NCI-H2227 treated with DMSO at 0.1 percent for 48 hours (cell line): ENCODE measurements around the gene PSMB5.

Source experiments
- DNase-seq: peaks from one replicate; lab custom pipeline; 2025; lab: John Stamatoyannopoulos, UW

PSMB5 gene

DNA sequence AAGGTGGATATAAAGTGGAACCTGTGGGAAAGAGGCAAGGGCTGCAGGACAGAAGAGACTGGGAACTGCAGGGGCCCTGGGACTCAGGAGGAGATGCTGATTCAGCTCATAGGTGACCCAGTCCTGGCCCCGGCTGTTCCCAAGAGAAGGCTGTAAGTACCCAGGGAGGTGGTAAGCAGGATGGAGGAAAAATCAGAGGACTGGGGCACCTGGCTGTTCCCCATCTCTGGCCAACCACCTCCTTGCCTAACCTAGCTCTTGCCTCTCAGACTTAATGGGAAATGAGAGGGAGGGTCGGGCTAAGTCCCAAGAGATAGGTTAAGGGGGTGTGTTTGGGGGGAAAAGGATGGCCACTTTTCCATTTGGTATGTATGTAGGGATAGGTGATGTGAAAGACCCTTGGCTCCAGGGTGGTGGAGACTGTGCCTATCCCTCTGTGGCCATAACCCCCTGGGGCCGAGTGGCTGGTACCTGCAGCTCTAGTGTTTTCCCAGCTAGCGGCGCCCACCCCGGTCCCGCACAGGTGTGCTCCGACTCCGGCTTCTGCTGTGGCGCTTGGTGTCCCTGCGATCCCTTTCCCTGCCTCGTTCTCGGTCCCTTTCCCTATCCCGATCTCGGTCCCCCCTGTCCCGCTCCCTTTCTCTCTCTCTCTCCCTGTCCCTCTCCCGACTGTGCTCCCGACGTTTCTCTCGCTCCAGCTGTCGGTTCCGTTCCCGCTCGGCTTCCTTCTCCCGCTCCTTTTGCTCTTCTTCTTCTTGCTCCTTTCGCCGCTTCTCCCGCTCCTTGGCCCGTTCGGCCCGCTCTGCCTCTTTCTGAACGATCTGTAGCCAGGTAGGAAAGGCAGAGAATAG, 24.2 kb upstream of the PSMB5 start:
- no peak for DNase-seq

DNA sequence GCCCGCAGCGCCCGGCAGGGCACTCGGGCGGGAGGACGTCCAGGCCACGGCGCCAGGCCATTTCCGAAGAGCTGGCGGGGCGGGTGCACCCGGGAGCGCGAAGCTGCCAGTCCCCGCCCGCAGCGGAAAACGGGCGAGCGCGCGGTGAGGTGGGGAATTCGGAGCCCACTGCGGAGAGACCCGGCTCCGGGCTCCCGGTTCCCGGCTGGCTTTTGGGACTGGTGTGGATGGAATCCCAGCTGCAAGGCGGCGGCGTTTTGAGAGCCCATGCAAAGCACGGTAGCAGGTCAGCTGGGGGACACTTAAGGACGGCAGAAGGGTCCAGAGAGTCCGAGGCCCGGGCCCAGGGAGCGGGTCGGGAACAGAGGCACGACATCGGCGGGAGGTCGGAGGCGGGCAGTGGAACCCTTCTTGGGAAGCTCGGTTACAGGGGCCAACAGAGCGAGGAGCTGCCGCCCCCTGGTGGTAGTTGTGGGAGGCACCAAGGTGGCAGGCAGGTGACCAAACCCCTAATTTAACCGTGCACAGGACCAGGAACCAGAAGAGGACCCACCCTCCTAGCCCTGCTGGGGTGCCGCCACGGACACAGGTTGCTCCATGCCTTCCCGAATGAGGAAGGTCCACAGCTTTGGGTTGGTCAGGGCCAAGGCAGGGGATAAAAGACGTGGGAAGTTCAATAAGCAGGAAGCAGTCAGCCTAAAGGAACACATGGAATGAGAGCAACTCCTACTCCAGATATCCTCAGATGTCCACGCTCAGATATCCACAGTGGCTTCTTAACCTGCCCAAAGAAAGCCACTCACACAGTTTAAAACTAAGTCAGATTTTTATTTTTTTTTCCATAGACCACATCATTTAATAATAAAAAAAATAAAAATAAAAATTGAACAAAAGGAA, 23.3 kb upstream of the PSMB5 start:
- DNase-seq: no peak

DNA sequence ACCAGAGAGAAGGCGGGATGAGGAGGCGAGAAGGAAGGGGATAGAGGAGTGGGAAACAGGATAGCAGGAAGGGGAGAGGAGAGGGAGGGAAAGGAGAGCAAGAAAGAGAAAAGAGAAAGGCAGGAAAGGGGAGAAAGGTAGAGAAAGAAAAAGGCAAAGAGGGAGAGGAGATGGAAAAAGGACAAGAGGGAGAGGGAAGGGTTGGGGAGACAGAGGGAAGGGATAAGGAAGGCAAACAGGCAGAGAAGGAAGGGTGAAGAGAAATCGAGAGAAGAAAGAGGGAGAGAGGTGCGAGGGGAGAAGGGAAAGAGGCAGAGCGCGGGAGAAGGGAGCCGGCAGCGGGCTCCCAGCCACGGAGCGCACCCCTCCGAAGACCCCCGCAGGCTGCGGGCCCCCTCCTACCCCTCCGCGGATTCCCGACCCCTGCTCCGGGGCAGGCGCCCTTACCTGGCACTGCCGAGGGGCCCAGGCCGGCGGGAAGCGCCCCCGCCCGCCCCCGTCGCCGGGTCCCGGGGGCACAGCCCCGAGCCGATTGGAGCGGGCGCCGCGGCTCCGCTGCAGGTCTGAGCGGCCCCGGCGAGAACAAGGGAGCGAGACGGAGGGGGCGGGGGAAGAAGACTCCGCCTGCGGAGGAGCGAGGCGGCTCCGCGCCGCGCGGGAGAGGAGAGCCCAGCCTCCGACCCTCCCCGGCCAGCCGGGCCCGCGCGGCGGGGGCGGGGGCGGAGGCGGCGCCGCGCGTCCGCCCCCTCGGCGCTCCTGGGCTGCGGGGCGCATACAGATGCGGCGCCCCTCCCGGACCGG, 22.5 kb upstream of the PSMB5 start, which contains the start of gene CDH24:
TSS of gene CDH24 (minus strand) at position 565 of the 801 bp plus-strand sequence. CDS start 1,787 bp downstream, outside the sequence.
- no peak for DNase-seq

DNA sequence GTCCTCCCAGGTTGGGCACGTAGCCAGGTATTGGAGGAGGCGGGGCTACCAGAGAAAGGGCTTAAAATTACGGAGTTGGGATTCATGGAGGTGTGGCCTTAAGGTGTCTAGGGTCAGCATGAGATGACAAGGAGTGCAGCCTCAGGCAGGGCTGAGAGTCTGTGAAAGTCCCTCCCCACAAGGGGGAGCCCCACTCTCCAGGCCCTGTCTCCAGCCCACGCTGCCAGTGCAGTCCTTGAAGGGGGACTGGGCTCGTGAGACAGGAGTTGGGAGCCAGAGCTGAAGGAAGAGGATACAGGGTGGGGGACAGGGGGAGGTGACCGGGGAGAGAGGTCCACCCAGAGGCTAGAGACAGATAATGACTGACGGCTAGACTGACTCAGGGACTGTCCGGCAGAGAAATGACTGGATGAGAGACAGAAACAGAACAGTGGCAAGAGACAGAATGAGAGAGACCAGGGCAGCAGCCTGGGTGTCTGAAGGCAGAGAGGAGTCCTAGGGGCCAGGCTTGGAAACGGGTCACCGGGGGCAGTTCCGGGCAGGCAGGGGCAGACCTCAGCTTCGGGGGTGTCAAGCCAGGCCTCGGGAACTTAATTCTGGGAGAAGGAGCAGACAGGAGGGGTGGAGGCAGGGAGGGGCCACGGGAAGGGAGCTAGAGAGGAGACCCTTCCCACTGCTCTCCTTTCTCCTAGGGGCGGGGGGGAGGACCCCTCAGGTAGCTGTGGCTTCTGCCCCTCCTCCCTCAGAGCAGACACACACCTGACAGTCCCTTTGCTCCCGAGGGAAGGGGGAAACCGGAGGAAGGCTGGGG, 21.6 kb upstream of the PSMB5 start:
- DNase-seq: no peak

DNA sequence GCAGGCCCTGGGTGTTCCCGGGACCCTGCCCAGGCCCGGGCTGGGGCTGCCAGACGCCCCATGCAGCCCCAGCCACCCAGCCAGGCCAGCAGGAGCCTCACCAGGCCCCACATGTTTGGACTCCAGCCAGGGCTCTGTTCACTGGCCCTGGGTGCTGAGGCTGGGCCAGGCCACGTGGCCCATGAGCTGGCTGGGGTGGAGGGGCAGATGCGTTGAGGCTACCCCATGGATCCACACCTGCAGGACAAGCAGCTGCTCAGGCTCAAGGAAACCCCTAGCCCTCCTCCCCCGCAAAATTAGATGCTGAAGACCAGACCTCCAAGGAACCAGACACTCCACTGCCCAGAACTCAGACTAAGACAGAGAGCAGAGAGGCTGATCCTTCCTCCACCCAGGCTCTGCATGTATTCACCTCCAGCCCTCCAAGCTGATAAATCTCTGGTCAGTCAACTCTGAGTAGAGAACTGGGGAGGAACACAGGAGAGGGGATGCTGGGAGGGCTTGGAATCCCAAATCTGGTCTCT, 21.0 kb upstream of the PSMB5 start:
- no peak for DNase-seq

DNA sequence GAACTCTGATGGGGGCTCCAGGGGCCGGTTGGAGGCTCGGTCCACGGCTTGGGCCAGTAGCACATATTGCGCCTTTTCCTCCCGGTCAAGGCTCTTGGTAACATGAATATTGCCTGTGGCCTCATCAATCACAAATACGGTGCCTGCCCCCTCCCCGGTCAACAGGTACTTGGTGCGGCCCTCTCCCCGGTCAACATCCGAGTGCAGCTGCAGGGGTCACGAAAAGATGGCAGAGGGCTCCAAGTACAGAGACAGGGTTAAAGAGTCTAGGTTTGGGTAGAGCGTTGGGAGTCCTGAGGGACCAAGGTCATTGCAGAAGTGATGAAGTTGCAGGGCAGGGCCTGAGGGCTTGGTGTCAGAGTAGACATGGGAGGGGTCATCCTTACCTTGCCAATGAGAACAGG, 20.4 kb upstream of the PSMB5 start:
- DNase-seq: no peak

DNA sequence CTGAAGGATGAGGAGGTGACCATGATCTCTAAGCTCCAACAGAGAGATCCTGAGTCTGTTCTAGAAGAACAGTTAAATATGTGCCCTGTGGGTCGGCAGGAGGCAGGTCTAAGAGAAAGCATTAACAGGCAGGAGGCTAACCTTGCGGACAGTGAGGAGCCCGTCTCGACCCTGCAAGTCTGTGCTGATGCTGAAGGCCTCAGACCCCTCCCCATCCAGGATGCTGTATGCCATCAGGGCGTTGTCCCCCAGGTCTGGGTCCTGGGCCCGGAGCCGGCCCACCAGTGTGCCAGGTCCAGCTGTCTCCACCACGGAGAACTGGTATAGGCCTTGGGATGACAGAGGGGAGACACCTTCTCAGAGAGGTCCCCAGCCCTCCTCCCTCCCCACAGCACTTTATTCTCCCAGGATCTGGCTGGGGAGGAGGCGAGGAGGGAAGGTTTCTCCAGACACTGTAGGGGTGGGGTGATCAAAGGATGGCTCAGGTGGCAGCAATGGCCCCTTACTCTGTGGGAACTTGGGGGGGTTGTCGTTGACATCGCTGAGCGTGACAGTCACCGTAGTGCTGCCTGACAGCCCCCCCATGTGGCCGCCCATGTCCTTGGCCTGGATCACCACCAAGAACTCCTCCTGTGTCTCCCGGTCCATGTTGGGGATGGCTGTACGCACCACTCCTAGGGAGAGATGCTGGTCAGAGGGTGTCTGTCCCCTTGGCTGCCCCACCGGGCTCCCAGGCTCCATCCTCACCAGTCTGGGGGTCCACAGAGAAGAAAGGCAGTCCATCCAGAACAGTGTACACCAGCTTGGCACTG, 19.5 kb upstream of the PSMB5 start:
- no peak for DNase-seq

DNA sequence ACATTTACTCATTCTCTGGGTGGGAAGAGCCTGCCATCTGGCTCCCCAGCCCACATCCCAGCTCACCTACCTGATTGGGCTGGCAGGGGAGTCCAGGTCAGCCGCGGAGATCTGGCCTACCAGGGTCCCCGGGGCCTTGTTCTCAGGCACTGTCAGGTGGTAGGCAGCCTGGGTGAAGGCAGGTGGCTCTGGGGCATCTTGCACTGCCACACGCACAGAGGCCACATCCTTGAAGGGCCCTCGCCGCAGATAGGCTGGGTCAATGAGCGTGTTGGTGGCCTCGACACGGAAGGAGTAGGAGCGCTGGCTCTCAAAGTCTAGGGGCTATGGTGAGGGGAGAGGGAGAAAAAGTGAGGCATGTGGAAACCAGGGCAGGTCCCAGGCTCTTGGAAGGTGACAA, 18.7 kb upstream of the PSMB5 start:
- no peak for DNase-seq

DNA sequence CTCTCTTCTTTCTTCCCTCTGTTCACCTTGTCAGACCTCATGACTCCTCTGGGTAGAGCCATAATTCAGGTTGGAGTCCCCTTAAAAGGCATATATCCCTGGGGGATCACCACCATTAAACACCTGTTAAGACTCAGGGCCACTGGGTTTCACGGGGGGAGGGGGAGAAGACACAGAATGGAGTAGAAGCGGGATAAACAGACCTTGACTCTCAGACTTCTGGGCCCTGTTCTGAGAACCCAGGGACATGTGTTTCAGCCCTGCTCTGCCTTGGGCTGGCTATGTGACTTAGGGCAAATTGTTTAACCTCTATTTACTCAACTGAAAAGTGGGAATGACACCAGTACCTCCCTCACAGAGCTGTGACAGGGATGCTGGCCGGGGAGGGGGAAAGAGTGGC, 18.0 kb upstream of the PSMB5 start:
- DNase-seq: no peak

DNA sequence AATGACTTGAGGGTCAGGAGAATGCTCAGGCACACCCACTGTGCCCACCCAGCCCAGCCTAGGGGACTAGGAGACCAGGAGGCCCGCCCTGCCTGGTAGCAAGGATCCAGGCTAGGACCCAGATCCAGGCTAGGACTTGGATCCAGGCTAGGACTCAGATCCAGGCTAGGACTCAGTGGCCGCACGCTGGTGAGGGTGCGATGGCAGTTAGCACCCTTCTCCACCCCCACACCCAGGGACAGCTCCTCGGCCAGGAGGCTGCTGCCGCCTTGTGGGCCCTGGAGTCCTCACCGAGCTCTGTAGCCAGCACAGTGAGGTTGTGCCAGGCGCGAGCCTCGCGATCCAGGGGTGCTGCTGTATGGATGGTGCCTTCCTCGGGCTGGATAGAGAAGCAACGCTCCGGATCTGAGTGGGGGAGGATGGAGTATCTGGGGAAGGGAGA, 17.5 kb upstream of the PSMB5 start:
- no peak for DNase-seq

DNA sequence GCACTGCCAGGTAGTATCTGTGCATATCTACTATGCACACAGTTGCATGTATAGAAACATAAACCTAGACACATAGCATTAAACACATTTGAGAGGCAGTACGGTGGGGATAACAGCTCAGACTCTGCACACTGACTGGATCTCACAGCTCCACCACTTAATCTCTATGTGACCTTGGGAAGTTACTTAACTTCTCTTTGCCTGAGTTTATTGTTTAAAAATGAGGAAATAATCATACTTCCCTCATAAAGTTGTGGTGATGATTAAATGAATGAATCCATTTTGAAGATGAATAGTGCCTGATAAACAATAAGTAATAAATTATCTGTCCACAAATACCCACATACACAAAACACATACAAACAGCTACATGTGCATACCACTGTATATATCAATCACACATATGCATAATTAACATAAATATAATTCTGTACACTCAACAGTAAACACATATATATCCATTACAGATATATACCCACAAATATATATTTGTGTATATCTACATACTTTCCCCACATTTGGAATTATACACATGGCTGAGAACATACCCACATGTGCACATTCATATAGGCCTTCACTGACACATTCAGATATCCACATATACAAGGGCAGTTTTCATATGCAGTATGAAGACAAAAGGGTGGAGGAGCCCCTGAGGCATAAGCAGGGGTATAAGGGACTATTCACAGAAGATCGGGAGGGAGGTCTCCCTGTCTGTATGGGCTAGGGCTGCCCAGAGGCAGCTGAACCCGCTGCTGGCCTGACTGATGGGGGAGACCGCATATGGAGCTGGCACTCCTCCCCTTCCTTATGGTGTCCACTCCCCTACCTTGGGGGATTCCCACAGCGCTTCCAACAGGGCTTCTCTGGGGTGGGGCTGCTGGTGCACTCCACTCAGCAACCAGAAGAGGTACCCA, 16.7 kb upstream of the PSMB5 start:
- DNase-seq: no peak

DNA sequence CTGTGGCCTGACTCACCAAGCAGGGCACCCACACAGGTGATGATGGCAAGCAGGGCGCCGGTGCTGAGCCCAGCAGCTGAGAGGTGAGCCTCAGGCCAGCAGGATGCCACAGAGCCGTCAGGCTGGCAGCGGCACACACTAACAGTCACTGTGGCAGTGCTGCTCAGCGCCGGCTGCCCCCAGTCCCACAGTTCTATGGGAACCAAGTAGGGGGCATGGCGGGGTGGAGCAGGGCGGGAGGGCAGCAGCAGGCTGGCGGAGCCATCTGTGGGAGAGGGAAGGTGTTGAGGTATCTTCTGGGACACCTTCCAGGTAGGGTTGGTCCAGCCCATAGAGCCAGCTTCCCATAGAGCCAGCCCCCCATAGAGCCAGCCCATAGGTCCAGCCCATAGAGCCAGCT, 14.3 kb upstream of the PSMB5 start:
- DNase-seq: no peak

DNA sequence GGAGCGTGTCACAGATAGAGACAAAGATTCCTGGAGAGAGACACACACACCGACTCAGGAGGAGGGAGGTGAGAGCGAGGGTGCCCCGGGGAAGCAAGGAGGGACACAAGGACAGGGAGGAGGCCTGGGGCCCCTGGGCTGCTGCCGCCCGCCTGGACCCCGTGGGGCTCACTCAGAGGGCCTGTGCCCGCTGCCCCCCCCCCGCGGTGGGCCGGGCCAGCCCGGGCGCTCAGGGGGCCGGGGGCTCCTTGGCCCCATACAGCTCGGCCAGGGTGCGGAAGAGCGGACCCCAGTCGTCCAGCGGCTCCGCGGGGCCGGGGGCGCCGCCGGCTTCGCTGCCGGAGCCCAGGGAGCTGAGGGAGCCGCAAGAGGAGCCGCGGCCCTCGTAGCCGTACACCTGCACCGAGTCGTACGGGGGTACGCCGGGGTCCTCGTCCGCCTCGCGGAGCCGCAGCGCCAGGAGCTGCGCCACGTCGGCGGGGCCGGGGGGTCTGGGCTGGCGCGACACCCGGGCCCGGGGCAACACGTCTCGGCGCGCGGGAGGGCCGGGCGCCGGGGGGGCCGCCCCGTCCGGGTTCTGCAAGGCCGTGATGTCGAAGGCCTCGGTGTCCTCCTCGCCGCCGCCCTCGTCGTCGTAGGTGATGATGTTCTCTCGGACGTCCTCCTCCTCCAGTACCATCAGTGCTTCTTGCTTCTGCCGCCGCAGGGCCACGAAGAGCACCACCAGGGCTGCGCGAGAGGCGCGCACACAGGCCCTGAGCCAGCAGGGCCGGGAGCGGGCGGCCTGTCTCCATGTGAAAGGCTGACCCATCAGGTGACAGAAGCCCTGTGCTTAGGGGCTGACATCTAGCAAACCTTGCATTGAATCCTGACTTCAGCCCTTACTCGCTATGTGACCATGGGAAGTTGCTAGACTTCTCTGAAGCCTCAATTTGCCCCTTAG, 13.3 kb upstream of the PSMB5 start:
- DNase-seq: no peak

DNA sequence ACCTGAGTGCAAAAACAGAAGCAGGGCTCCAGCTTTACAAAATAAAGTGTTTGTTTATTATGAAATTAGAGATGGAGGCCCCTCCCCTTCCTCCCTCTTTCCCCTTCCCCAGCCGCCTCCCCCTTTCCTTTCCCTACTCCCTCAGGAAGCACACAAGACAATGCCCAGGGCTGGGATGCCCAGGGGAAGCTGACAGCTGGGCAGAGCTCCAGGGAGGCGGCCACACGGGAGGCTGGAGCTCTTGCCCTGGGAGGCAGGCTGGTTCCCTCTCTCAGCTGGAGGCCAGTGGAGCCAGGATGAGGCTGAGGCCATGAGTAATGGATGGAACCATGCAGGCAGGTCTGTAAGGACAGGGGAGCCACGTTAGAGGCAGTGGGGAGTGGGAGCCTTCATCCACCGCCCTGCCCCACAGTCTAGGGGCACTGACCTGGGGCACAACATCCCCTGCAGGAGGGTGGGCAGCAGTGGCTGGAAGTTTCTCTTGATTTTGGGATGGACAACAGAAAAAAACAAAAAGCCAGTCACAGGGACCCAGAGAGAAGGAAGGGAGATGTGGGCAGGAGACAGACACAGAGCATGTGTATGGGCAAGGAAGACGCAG, 12.4 kb upstream of the PSMB5 start:
- DNase-seq: no peak

DNA sequence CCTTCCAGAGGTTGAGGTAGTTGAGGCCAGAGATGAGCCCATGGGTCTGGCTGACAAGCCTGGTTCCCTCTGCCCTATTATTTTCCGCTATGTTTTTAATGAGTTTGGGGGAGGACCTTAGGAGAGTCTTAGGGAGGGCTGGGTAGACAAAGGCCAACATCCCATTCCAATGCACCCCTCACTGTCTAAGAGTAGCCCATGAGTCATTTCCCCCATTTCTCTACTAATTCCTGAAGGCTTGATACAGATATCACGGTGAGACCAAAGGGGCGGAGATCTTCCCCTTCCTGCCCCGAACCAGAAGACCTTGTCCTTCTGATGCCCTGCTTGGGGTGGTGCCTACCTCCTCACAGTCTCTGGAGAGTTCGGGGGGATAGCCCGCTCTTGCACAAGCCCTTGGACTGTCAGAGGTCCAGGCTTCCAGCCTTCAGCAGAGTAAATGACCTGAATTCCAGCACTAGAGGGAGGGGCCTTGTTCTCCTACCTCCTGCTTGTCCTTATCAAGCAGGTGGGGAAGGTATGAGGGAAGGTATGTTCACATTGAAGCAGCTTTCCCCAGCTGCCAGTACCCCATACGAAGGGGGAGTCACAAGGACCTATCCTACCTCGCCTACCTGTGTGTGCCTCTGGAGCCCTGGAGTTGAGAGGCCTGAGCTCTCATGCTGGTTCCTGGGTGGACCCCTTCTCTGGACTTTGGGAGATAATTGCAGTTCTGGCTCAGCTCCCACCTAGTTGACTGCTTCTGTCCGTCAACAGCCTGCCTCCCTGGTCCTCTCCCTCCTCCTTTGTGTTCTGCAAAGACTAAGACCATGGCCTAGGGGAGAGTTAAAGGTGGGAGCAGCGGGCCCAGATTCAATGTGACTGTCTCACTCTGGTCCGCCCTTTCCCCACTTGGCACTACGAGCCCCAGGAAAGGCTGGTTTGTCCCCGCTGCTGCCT, 11.0 kb upstream of the PSMB5 start:
- no peak for DNase-seq

DNA sequence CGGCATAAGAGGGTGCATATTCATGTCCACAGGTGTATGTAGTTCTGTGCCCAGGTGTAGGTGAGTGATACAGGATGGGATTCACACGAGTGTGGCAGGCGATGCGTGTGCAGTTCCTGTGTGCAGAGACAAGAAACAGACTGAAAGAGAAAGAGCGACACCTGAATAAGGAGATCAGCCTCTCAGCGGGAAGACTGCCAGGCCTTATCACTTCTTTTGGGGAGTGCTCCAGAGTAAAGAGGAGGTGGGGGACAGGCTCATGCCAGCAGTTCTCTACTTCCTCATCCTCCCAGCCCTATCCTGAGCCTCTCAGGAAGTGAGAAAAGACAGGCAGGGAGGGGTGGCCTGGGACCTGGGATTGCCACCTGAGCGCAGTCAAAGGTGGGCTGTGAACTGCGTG, 10.1 kb upstream of the PSMB5 start:
- DNase-seq: no peak
